Endothelial cell of umbilical vein (primary cell): ENCODE data around the gene UBE2L6. TPM values are rescaled to one million over a fixed set of nuclear protein-coding genes. Genes with fewer than 3 reads are reported as not detected.

Experiments
- BruUV-seq: library from RNA; stranded (reverse); fragments of 400-500 nt; replicated peaks from 2 replicates; lab custom pipeline; 2021; lab: Mats Ljungman, UMichigan
- CTCF ChIA-PET: fragments of 300-600, 350-600 bp; sonication (Branson Sonifier 250); formaldehyde crosslinking; loops from one replicate; lab custom pipeline; 2021; ENCODE audit warnings: antibody characterized with exemption, inconsistent platforms; lab: Charles Lee
- POLR2A ChIA-PET: fragments of 300-600, 350-600 bp; sonication (Branson Sonifier 250); formaldehyde crosslinking; loops from one replicate; lab custom pipeline; 2021; ENCODE audit warnings: antibody characterized with exemption, inconsistent platforms; lab: Charles Lee
- DNase-seq: peaks from one replicate; pipeline ENCODE4 v3.0.0-alpha.2; 2011; ENCODE audit warnings: low read depth, low spot score
- FAIRE-seq: peaks from 2 replicates; lab custom pipeline; 2011; peaks lifted over from hg19 to GRCh38; lab: Jason Lieb, UNC
- H2AFZ ChIP-seq: 2 replicates; pipeline ENCODE4 v1.6.0; 2012; ENCODE audit warnings: low read depth, low read length, control low read depth, inconsistent platforms
- H3K27ac ChIP-seq: 2 replicates; pipeline ENCODE4 v1.5.1; 2011; ENCODE audit warnings: low read depth, mild to moderate bottlenecking, control low read depth, low read length, moderate library complexity; ENCODE audit not compliant: insufficient read depth
- H3K27me3 ChIP-seq, 2 experiments: 2 replicates each; pipeline versions ENCODE4 v1.6.0 to v1.6.1; 2011; ENCODE audit warnings: low read length in 2 of 2, mixed read lengths in 1 of 2; ENCODE audit not compliant: control insufficient read depth in 2 of 2, insufficient read depth in 2 of 2
- H3K36me3 ChIP-seq, 2 experiments: 2 replicates in 1 of 2; 3 replicates in 1 of 2; pipeline ENCODE4 v1.5.1; 2011; ENCODE audit warnings: low read length in 2 of 2, mild to moderate bottlenecking in 1 of 2, moderate library complexity in 1 of 2; ENCODE audit not compliant: control insufficient read depth in 2 of 2, insufficient read depth in 2 of 2; ENCODE audit errors: extremely low read depth in 1 of 2
- H3K4me1 ChIP-seq: 3 replicates; pipeline ENCODE4 v1.5.1; 2011; ENCODE audit warnings: mild to moderate bottlenecking, low read length; ENCODE audit not compliant: control insufficient read depth, insufficient read depth; ENCODE audit errors: extremely low read depth
- H3K4me2 ChIP-seq: 2 replicates; pipeline ENCODE4 v1.6.1; 2011; ENCODE audit warnings: low read length, control low read depth, mixed read lengths; ENCODE audit not compliant: insufficient read depth
- H3K4me3 ChIP-seq, 3 experiments: fragments of 200-600 bp in 1 of 3; sonication (generic), shearing (Covaris generic) in 1 of 3; replicated peaks in 1 of 3; 2 replicates each; pipeline ENCODE4 v1.5.1; 2011 to 2016; ENCODE audit warnings: control low read depth in 3 of 3, low read length in 3 of 3, mild to moderate bottlenecking in 2 of 3, inconsistent platforms in 1 of 3, low read depth in 1 of 3, moderate library complexity in 1 of 3; ENCODE audit not compliant: insufficient read depth in 1 of 3
- H3K79me2 ChIP-seq: 2 replicates; pipeline ENCODE4 v1.6.0; 2012; ENCODE audit warnings: low read length, inconsistent platforms; ENCODE audit not compliant: control insufficient read depth, insufficient read depth
- H3K9ac ChIP-seq: replicated peaks from 2 replicates; pipeline ENCODE3; 2011; ENCODE audit warnings: low read length, control low read depth; ENCODE audit not compliant: insufficient read depth; ENCODE audit errors: extremely low read depth
- H3K9me1 ChIP-seq: replicated peaks from 3 replicates; pipeline ENCODE4 v1.6.0; 2011; ENCODE audit warnings: mild to moderate bottlenecking, low read length; ENCODE audit not compliant: control insufficient read depth, insufficient read depth; ENCODE audit errors: extremely low read depth
- H3K9me3 ChIP-seq: replicated peaks from 2 replicates; pipeline ENCODE4 v1.5.1; 2012; ENCODE audit warnings: low read length, inconsistent platforms; ENCODE audit not compliant: control insufficient read depth, insufficient read depth
- H4K20me1 ChIP-seq: replicated peaks from 2 replicates; pipeline ENCODE3; 2011; ENCODE audit warnings: mild to moderate bottlenecking, low read length; ENCODE audit not compliant: control insufficient read depth, insufficient read depth; ENCODE audit errors: extremely low read depth
- CTCF ChIP-seq, 2 donors: IDR thresholded peaks; 1 replicate in 1 of 2; 2 replicates in 1 of 2; pipeline ENCODE4 v1.5.1; 2011; ENCODE audit warnings: low read length in 2 of 2, mild to moderate bottlenecking in 2 of 2, moderate library complexity in 2 of 2, control low read depth in 1 of 2, inconsistent platforms in 1 of 2, low read depth in 1 of 2; ENCODE audit not compliant: insufficient read depth in 1 of 2; ENCODE audit errors: extremely low read depth in 1 of 2
- EZH2 ChIP-seq: IDR thresholded peaks from 2 replicates; pipeline ENCODE4 v1.6.1; 2012; ENCODE audit warnings: borderline replicate concordance, low read depth, mild to moderate bottlenecking, moderate library complexity, low read length, inconsistent platforms; ENCODE audit not compliant: severe bottlenecking
- FOS ChIP-seq: IDR thresholded peaks from 2 replicates; pipeline ENCODE4 v1.6.1; 2011; ENCODE audit warnings: mild to moderate bottlenecking, low read length, moderate library complexity, borderline replicate concordance; ENCODE audit not compliant: insufficient read depth
- GATA2 ChIP-seq: IDR thresholded peaks from 2 replicates; pipeline ENCODE4 v1.7.0; 2011; ENCODE audit warnings: low read depth, mild to moderate bottlenecking, moderate library complexity, mixed read lengths, low read length; ENCODE audit not compliant: insufficient read length, insufficient read depth
- JUN ChIP-seq: IDR thresholded peaks from 2 replicates; pipeline ENCODE4 v1.6.1; 2011; ENCODE audit warnings: borderline replicate concordance, low read depth; ENCODE audit not compliant: insufficient read length, insufficient read depth
- MYC ChIP-seq: IDR thresholded peaks from one replicate; pipeline ENCODE4 v1.6.1; 2011; ENCODE audit warnings: mild to moderate bottlenecking, low read depth, low read length
- POLR2A ChIP-seq: IDR thresholded peaks from 2 replicates; pipeline ENCODE4 v1.6.1; 2012; ENCODE audit warnings: low read depth, mild to moderate bottlenecking, control low read depth, low read length
- POLR2AphosphoS5 ChIP-seq: IDR thresholded peaks from 2 replicates; pipeline ENCODE4 v1.6.1; 2012; ENCODE audit warnings: low read depth, mild to moderate bottlenecking, control low read depth, low read length, moderate library complexity; ENCODE audit not compliant: insufficient read depth
- dilution Hi-C: fragments of 300-500 bp; cut with MboI; formaldehyde crosslinking; loops from one replicate; pipeline ENCODE4 v1.15.0; 2019; ENCODE audit warnings: low sequenced_read_pairs; ENCODE audit not compliant: extremely low pct_ligation_motif_present
- intact Hi-C: fragments of 100-400 bp; cut with micrococcal nuclease; formaldehyde crosslinking; loops from one replicate; pipeline ENCODE4 v1.10.0; 2022
- polyA plus RNA-seq, 4 experiments: library from polyadenylated mRNA; depleted of rRNA in 3 of 4; stranded (reverse) in 3 of 4; unstranded in 1 of 4; fragments of >200 nt; gene quantifications; 2 replicates each; pipeline versions ENCODE4 v1.2.1 to v1.2.3, GENCODE V29; 2011 to 2012; ENCODE audit warnings: missing spikeins in 1 of 4
- total RNA-seq: library from RNA; stranded (reverse); gene quantifications from 2 replicates; pipeline ENCODE4 v1.2.3, GENCODE V29; 2021
- TF ChIP-seq, protein P1 (sequence below): IDR thresholded peaks from 2 replicates; pipeline ENCODE4 v1.6.1; 2011; ENCODE audit not compliant: insufficient read depth, insufficient read length

The UBE2L6 gene
- total and polyA plus RNA-seq, 2 donors (not counting 3 experiments of a cell fraction or from before 2014, with no cell fraction given), result 22.3 to 25.2 TPM

- DNase-seq (no peak), FAIRE-seq (no peak)
- no peaks in the 10 kb centered on the region for H3K36me3 ChIP-seq
- CTCF ChIA-PET, result interaction anchor here (0.7 to 8.2 kb wide), 2 partner anchors 9 to 213 kb away, joined by 3 to 95 read pairs; no protein-coding TSS in a partner anchor
- no peaks in the 10 kb centered on the region for H4K20me1 ChIP-seq
- no peaks in the 10 kb centered on the region for H3K9me3 ChIP-seq
- peaks cover 7% of the 10 kb centered on the region for H3K4me1 ChIP-seq
- dilution Hi-C loops, result no loop called here
- TF ChIP-seq FOS (no peak), MYC (no peak), POLR2AphosphoS5 (no peak), JUN (no peak)
- H3K27me3 ChIP-seq, result no peaks in the 10 kb centered on the region
- no peak overlapping the region for H2AFZ ChIP-seq
- no peaks in the 10 kb centered on the region for H3K79me2 ChIP-seq
- no TSS peak for BruUV-seq
- H3K9me1 ChIP-seq, result no peaks in the 10 kb centered on the region
- H3K4me2 ChIP-seq, result no peak overlapping the region
- intact Hi-C loops, result no loop called here
- H3K27ac ChIP-seq, result no peak overlapping the region
- no peak overlapping the region for H3K9ac ChIP-seq
- no peak overlapping the region for H3K4me3 ChIP-seq
- POLR2A ChIA-PET, result no interaction called here
These were observed 64.6 kb downstream of the UBE2L6 start for GRCh38 chr11:57502870-57503269.

- Histone ChIP-seq H2AFZ (no peak overlapping the region), H3K4me1 (peaks cover 7% of the 10 kb centered on the region), H3K4me3 (no peak overlapping the region), H4K20me1 (no peaks in the 10 kb centered on the region), H3K9me3 (no peaks in the 10 kb centered on the region), H3K79me2 (no peaks in the 10 kb centered on the region), H3K27ac (no peak overlapping the region), H3K9ac (no peak overlapping the region), H3K36me3 (no peaks in the 10 kb centered on the region), H3K27me3 (no peaks in the 10 kb centered on the region), H3K9me1 (no peaks in the 10 kb centered on the region), H3K4me2 (no peak overlapping the region)
- no peak for TF ChIP-seq POLR2AphosphoS5
- TF ChIP-seq, protein P1, sequence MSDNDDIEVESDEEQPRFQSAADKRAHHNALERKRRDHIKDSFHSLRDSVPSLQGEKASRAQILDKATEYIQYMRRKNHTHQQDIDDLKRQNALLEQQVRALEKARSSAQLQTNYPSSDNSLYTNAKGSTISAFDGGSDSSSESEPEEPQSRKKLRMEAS, result no peak
- TF ChIP-seq JUN, result no peak
- TF ChIP-seq GATA2, result no peak
- TF ChIP-seq POLR2A, result no peak
- TF ChIP-seq EZH2, result no peak
- TF ChIP-seq FOS, result no peak
- no peak for TF ChIP-seq CTCF (IDR thresholded peaks at IDR 0.05; ENCODE audit: extremely low read depth in 1 of 2, insufficient read depth in 1 of 2, low read depth in 1 of 2, low read length in 2 of 2)
- TF ChIP-seq MYC, result no peak
- DNase-seq (no peak), FAIRE-seq (no peak)
- dilution Hi-C loops, result no loop called here
- CTCF ChIA-PET, result interaction anchor here (0.7 to 8.2 kb wide), 7 partner anchors 9 to 213 kb away, joined by 3 to 95 read pairs (median 5); no protein-coding TSS in a partner anchor
- BruUV-seq, result no TSS peak
- POLR2A ChIA-PET, result no interaction called here
- intact Hi-C loops, result no loop called here
These were observed 65.1 kb downstream of the UBE2L6 start for GRCh38 chr11:57502376-57502775.
